SW480 (cell line): Measurements from ENCODE around the gene GLS.
"Not testable (repeated sequence)": the region's sequence is repeated elsewhere in the genome, so short reads cannot be mapped to it uniquely, and the experiment has no call there.

Experiments
- DNase-seq: peaks from one replicate; pipeline ENCODE4 v3.0.0-alpha.2; 2016; ENCODE audit warnings: low spot score

The GLS gene

DNA sequence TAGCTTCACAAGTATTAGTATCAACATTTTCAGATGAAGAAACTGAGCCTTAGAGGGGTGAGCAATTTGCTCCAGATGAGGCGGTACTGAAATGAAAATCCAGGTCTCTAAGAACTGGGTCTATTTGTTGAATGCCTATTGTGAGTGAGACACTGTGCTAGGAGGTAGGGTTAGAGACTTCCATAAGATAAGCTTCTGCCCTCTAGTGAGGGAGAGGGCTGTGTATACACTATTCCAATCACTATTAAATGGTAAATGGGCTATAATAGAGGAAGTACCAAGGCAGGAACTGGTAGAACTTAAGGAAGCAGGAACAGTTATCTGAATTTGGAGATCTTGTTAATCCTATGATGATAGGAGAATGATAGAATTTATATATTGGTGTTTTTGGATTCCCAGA, 23.6 kb upstream of the GLS start:
- DNase-seq: no peak

DNA sequence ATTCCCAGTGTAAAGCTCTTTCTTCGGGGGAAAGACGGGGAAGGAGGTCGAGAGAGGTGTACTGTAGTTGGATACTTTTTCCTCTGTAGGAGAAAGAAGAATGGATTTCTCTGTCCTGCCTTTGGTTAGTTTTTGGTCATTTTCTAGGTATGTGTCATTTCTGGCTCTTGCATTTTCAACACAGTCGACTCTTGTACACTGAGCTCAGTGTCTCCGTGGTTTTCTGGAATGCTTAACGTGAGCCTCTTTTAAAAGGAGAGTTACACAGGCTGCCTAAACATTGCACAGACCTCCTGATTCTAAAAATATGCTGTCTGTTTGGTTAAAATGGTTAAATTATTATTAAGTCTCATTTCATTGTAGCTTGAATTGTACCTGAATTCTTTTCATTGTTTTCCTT, 21.8 kb upstream of the GLS start:
- no peak for DNase-seq

DNA sequence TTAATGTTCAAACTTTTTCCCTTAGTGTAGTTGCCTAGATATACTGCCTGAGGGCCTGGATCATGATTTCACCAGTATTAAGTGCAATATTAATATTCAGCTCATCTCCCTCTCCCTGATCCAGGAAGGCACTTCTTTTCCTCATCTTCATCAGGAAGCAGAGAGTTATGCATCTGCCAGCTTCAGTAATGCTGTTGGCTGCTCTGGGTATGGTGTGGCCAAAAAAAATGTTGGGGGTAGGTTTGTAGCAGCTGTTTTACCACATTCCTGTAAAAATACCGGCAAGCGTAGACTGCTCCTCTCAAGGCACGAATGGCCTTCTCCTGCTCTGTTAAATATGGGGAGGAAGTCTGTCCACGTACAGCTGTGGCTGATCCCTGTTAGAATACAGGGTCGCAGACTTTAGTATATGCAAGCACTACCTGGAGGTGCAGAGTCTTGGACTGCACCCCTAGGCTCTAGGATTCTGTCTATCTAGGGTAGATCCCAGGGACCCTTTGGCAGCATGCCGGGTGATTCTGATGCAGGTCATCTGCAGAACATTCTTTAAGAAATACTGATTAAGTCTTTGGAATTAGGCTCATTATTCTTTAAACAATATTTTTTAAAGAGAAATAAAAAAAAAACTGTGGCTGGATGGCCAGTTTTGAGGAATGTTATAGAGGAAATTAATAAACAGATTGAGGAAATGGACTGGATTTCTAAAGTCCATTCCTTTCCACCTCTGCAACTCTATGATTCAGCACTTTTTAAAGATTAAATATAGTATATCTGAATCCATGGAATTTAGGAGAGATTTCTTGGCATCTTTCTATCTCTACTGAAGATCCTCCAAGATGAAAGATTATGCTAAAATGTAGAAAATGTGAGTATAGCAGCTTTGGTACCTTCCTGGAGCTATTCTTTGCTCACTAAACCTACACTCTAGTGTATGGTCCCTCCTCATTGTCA, 21.0 kb upstream of the GLS start:
- no peak for DNase-seq

DNA sequence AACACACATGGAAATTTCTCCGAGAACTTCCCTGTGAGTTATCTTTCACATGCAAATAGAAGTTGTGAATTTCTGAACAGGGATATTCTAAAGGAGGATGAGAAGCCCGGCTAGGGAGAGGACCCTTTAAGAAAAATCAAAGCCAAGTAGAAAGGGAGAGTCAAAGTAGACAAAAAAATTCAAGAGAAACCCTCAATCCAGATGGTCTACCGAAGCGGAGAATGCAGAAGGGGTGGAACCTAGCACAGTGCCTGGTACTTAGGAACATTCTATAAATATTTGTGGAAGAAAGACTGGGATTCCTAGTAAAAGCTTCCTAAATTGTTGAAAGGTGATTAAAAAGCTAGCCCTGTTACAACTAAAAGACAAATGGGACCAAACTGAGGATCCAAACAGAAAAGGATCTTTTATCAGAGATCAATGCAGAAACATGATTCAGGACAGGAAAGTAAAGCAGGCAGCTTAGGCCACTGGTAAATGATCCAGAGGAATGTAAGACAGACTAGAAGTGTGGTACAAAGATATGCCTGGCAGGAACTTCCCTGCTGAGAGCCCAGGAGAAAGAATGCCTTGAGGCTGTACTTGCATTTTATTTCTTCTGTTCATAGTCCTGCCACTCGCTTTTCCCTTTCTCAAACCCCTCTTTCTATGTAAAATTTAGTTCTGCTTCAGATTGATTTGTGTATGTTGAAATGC, 19.5 kb upstream of the GLS start:
- DNase-seq: no peak

DNA sequence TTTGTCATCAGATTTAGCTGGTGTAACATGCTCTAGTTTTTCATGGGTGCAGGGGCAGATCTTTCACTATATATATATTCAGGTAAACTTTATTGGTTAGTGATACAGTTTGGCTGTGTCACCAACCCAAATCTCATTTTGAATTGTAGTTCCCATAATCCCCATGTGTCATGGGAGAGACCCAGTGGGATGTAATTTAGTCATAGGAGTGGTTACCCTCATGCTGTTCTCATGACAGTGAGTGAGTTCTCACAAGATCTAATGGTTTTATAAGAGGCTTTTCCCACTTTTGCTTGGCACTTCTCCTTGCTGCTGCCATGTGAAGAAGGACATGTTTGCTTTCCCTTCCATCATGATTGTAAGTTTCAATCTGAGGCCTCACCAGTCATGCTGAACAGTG, 18.5 kb upstream of the GLS start:
- DNase-seq: not testable (repeated sequence)

DNA sequence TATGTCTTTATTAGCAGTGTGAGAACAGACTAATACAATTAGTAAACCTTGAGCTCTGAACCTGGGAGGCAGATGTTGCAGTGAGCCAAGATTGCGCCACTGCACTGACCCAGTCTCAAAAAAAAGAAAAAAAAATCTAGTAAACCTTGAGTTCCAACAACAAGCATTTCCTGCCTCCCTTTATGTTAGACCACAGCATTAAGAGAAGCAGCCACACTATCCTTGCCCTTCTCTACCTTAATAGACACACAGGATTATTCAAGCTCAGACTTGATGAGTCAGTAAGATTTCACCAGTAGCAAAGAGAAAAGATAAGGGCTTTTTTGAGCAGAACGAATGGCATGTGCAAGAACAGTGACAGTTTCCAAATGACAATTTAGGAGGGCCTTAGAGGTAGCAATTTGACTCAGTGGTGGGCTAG, 18.0 kb upstream of the GLS start:
- DNase-seq: no peak

DNA sequence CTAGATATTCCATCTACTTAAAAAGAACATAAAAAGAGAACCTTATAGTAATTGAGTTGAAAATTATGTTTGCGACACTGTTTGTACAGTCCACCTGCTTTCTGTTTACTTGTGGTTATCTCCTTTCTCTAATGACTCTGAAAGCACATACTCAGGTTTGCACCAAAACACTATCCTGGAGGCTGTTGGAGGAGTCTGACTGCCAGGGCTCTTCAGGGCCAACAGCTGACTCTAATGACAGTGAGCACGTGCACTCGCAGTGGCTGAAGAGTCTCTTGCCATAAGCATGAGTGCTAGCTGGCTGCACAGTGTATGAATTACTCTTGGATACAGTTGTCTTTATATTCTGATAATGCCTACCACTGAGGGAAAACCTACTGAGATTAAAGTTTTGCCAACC, 16.7 kb upstream of the GLS start:
- no peak for DNase-seq

DNA sequence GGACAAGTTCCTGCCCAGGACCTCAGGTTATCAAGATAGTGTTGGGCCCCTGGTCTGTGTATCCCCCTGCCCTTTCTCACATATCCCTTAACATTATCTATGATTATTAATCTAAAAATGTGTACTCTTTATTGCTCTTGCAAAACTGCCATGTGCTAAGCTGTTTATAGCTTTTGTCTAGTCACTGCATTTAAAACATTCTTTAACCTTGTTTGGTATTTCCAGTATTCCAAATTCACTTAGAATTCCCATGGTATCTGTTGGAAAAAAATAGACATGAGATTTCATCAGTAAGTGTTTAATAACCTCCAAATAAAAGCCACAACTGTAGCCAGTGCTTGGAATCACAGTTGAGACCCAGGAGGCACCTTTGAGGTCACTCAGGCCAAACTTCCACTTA, 16.2 kb upstream of the GLS start:
- no peak for DNase-seq

DNA sequence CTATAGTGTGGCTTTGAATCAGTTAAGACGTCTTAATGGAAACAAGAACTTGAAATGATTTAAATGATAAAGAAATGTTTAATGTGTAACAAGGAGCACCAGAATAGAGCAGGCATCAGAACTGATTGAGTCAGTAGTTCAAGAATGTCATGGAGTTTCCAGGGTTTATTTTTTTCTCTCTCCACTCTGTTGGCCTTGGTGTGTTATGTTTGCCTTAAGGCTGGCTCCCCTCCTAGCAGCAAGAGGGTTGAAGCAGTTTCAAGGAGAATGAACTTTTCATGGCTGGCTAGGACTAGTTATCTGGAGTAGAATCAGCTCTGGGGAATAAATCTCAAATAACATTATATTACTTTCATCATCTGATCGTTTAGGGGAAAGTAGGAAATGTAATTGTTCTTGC, 13.4 kb upstream of the GLS start:
- no peak for DNase-seq

DNA sequence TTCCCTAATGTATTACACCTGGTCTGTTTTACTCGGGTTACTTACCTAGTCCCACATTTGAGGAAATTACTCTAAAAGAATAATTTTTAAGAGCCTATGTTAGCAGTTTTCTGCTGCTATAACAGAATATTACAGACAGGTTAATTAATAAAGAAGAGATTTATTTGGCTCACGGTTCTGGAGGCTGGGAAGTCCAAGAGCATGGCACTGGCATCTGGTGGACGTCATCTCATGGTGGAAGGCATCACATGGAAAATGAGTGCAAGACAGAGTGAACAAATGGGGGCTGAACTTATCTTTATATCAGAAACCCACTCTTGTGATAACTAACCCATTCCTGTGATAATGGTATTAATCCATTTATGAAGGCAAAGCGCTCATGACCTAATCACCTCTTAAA, 12.8 kb upstream of the GLS start:
- no peak for DNase-seq

DNA sequence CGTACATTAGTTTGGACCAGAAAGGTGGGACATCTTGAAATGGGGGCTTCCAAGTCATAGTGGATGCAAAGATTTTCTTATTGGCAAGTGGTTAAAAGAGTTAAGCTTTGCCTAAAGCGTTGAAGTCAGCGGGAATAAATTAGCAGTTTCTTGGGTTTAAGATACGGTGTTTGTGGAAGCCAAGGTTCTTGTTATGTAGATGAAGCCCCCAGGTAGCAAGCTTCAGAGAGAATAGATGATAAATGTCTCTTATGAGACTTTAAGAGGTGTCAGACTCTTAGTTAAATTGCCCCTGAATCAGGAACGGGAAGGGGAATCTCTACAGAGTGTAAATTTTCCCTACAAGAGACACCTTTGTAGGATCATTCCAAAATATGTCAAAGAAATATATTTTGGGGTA, 10.9 kb upstream of the GLS start:
- DNase-seq: no peak

DNA sequence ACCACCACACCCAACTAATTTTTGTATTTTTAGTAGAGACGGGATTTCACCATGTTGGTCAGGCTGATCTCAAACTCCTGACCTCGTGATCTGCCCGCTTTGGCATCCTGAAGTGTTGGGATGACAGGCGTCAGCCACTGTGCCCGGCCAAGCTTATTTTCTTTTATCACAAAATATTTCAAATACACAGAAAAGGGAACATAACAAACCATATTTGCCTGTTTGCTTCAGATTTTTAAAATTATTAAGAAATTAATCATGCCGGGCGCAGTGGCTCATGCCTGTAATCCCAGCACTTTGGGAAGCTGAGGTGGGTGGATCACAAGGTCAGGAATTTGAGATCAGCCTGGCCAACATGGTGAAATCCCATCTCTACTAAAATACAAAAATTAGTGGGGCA, 7.2 kb upstream of the GLS start:
- not testable (repeated sequence) for DNase-seq

DNA sequence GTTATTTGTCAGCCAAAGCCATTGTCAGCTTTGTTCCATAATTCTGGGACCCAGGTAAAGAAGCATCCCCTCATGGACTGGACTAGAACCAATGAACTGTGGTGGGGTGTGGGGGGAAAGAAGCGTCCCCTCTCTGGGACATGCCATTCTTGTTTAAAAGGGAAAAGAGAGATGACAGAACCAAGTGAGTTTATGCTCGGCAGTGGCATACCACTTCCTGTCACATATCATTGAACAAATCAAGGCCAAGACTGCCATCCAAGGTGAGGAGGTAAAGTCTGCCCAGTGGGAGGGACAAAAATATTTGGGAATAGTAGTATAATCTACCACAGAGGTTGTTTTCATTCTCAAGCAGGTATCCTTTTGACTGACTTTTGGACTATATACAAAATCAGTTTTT, 4.7 kb upstream of the GLS start:
- DNase-seq: no peak

DNA sequence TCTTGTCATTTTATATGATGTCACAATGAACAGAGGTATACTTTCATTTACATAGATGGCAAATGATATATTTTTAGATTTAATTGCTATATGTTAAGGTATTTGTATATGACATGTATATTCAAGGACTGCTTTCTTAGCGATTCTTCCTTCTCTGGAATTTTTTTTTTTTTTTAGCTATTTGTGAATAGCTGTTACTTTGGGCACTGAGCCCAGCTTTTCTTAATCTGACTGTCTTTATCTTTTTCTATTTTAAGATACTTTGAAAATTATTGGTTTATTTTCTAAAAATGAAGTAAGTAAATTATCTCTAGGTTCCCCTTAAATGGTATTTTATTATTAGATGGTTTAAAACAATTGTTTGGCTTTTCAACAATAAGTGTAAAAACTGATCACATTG, 4.0 kb upstream of the GLS start:
- no peak for DNase-seq

DNA sequence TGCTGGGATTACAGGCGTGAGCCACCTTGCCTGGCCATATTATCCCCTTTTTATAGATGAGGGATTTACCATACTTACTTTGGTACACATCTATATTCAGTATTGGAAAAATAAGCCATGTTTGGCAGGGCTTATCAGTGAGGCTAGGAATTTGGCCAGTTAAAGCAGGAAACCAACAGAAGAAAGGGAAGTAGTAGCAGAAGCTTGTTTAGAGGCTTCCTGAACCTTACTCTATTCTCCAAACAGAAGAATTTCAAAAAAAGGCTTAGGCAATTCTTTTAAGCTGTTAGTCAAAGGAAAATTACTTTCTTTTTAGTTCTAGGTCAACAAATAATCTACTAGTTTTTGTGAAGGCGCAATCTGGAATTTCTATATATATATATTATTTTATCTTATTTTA, 3.2 kb upstream of the GLS start:
- DNase-seq: no peak

DNA sequence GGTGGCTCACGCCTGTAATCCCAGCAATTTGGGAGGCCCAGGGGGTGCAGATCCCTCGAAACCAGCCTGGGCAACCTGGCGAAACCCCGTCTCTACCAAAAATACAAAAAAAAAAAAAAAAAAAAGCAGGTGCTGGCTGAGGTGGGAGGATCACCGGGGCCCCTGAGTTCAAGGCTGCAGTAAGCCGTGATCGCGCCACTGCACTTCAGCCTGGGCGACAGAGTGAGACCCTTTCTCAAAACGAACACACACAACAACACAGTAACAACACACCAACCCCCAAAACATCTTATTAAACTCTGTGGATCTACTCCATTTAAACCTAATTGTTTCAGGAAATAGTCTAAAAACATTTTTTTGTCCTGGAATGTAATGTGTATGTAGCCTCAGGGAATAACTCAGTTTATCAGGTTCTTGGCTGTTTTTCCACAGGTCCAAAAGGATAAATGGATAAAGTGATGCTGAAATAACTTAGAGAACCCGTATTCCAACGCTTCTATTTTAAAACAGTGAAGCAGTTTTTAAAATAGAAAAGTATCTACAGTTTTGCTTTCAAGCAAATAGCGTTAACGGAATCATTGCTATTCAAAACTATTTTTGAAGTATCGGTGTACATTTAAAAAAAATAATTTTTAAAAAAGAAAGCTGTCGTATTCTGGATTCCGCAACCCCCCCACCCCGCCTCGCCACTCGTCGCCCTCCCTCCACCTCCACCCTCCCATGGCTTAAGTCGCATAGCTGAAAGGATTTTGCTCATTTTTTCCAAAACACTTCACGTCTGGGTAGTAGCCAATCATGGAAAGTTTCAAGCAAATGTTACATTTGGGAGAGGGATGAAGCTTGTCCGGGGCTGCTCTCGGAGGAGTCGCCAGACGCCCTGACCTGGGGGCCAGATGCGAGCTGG, 895 bp upstream of the GLS start:
- no peak for DNase-seq

DNA sequence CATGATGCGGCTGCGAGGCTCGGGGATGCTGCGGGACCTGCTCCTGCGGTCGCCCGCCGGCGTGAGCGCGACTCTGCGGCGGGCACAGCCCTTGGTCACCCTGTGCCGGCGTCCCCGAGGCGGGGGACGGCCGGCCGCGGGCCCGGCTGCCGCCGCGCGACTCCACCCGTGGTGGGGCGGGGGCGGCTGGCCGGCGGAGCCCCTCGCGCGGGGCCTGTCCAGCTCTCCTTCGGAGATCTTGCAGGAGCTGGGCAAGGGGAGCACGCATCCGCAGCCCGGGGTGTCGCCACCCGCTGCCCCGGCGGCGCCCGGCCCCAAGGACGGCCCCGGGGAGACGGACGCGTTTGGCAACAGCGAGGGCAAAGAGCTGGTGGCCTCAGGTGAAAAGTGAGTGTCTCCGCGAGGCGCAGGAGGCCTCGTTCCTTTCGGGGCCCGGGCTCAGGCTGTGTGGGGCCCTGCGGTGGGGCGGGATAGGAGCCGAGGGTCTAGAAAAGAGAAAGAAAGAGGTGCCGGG, 520 bp downstream of the GLS start:
- DNase-seq: peak; percentile 43

DNA sequence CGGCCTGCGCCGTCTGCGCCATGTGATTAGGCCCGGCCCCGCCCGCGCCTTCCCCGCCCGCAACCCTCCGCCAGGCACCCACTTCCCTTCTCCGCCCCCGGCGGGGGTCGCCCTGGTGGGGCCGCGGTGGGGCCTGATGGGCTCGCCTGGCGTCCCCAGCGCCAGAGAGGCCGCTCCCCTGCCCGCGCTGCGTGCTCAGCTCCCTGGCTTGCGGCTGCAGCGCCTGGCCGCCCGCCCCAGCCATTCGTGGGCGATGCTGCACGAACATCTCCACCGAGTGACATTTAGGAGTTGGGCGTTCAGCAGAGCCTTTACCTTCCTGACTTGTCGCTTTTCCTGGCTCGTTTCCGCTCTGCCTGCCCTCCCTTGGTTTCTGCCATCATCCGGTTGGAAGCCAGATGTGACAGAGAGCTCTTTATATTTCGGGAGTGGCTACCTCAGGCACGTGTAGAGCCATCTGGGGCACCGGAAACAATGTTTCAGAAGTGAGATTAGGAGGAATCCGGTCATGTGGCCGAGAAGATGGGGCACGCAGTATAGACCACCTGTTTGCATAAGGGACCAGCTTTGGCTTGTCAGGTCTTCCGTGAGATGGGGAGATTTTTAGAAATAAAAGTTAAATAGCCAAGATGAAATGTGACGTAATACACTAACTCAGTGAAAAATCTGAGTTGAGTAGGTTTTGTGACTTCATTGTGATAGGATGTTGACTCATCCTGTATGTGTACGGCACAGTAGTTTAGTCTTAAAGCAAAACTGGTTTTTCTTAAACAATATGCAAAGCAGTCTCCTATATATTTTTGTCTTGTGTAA, 1.2 kb downstream of the GLS start:
- DNase-seq: peak; percentile 98

DNA sequence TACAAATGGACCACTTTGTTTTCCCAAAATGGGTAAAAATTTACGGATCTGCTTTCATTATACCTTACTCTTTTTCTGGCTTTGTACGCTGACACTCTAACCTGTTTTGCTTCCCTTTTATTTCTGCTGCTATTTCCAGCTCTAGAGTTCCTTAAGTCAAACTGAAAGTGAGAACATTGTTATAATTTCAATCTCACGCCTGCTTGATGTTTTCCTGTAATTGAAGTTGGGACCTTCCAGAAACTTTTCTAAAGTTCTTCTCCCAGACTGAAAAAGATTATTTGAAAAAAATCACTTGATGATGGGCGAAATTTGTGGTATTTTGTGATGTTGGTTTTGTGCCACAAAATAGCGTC, 1.8 kb downstream of the GLS start:
- DNase-seq: no peak

DNA sequence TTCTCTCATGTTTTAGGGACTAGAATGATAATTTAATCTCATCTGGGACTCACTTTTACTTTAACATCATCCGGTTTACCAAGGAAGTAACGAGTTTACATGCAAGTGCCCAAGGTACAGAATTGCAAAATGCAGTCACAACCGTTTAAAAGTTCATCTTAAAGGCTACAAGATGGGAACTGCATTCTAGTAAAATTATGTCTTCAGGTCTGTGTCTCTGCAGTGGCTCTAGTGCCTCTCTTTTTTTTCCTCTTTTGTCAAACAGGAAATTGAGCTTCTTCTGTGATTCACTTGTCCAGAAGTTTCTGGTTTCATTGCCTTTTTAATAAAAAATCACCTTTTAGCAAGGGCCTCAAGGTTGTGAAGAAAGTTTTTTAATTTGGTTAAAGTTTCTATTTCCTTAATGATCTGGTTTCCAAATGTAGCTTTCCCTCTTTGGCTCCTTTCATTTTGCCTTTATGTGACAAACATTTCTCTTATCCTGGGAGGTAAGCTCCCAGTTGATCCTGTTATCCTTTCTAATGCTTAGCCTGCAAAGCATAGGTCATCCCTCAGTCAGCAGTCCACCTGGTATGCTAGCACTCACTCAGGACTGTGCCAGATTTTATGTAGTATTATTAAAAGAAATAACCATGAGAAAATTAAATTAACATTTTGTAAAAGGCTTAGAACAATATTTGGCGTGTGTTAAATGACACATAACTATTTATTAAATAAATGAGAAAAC, 2.4 kb downstream of the GLS start:
- DNase-seq: peak; percentile 20

DNA sequence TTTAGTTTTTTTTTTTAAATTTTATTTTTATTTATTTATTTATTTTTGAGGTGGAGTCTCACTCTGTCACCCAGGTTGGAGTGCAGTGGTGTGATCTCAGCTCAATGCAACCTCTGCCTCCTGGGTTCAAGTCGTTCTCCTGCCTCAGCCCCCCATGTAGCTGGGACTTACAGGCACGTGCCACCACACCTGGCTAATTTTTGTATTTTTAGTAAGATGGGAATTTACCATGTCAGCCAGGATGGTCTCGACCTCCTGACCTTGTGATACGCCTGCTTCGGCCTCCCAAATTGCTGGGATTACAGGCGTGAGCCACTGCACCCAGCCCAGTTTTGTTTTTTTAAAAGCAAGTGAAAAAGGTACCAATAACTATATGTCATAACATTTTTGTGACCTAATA, 5.2 kb downstream of the GLS start:
- DNase-seq: not testable (repeated sequence)
